ENCODE results near the gene IQGAP2.
A peak's percentile ranks its signal among the peaks of the same experiment; 100 is the strongest.

Gene IQGAP2

DNA sequence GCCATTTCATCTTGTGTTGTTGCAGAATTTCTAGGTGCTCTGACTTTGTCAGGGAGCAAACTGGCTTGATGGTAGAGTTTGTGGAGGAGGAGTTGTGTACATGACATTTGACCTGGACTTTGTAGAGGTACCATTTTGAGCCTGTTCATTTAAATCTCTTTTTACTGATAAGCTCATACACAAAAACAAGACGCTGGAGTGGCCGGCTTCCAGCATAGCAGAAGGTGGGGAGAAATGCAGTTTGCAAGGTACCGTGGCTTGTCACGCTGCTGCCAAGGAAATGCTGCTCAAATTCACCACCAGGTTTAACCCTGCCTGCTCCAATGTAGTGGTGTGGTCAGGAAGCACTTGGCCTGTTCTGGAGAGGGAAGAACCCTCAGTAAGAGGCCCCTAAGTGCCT lies 18.9 kb upstream of the IQGAP2 start:
- DNase-seq = peak in 1 of 6 experiments; percentile 13

GRCh38 chr5:76384705-76385104 lies 18.4 kb upstream of the IQGAP2 start:
- DNase-seq = peak in 2 of 6 experiments; percentile 19 to 21

- DNase-seq = no peak
Observed at GRCh38 chr5:76385540-76385939, 17.5 kb upstream of the IQGAP2 start.

DNA sequence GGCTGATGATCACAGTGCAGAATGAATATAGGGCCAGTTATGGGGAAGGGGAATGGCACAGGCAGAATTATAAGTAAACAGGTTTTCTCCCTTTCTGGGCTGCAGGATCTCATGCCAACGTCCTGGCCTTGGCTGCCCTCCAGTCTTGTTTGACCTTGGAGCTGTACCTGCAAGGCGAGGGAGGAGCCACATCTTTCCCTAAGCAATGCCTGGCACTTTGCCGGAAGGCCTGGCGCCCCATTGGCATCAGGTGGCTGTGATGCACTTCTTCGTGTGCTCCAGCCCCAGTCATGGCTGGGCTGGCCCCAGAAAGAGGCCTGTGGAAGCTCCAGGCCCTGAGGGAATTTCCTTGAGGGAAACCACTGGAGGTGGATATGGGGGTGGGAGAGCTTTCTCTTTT lies 16.7 kb upstream of the IQGAP2 start:
- DNase-seq = no peak

DNA sequence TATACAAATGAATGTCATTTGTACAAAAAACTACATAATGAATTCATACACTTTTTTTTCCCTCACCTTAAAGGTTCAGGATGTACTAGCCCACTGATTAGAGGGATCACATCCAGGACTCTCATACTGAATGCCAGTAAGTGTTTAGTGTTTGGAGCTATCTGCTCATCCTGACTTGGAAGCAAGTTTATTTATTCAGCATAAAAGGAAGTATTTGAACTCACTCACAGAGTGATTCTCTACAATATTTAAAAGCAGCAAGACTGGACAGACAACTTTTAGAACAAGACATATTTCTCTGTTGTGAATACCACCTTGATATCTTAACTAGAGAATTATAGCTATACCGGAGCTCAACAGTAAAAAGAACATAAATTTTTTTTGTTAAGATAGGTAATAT lies 14.8 kb upstream of the IQGAP2 start:
- no peak for DNase-seq

GRCh38 chr5:76388791-76389512 lies 14.1 kb upstream of the IQGAP2 start:
- DNase-seq = no peak

GRCh38 chr5:76389513-76390154 lies 13.5 kb upstream of the IQGAP2 start:
- no peak for DNase-seq

DNA sequence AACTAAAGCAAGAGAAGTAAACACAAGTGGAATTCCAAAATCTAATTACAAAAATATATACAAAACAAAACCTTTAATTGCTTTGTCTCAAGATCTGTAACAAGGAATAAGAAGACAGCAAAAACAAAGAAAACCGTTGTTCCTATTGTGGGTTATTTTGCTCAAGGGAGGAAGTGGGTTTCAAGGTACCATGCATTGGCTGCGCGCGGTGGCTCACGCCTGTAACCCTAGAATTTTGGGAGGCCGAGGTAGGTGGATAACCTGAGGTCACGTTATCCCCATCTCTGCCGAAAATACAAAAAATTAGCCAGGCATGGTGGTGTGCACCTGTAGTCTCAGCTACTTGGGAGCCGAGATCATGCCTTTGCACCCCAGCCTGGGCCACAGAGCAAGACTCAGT lies 12.1 kb upstream of the IQGAP2 start:
- DNase-seq = peak in 3 of 6 experiments; percentile 14 to 52 (median 34)

DNA sequence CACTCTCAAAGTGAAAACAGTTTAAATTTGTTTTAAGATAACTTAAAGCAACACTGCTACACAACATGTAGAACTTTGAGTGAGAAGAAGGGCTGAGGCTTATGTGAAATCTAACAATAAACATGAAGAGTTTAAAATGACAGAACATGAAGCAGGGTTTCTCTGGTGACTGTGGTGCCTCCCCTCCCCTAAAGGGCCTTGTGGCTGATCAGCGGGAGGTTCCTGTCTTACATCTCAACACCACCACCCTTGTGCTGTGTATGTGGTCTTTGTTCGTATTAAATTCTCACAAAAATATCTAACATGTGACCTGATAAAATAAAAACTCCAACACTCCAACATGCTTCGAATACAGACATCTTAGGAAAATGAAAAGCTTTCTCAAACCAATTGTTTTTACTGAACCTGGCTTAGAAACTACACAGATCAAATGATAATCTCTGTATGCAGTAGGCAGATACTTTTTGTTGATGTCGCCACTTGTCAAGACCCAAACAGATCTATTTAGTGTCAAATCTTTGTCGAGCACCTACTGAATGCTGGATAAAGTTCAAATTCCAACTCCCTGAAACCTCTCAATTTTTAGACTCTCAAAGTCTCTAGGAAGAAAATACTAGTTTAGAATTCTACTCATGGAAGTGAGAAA lies 9.9 kb upstream of the IQGAP2 start:
- peak in 3 of 6 experiments; percentile 8 to 41 (median 37) for DNase-seq

GRCh38 chr5:76397200-76397599 lies 5.9 kb upstream of the IQGAP2 start:
- no peak for DNase-seq

DNA sequence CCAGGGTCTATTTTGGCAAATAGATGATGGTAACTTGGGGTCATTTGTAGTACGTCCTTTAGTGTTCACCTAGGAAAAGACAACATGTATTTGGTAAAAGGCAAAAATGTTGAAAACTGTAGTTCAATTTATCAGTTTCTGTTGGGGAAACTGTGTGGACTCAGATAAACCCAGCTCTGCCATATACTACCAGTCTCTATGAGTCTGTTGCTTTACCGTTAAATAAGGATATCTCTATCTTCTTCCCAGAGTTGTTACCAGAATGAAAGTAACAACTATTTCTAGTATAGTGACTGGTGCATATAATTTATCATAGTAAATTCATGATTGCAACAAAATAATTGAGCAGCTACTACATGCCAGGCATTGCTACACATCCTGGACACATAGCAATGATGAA lies 3.8 kb upstream of the IQGAP2 start:
- no peak for DNase-seq

DNA sequence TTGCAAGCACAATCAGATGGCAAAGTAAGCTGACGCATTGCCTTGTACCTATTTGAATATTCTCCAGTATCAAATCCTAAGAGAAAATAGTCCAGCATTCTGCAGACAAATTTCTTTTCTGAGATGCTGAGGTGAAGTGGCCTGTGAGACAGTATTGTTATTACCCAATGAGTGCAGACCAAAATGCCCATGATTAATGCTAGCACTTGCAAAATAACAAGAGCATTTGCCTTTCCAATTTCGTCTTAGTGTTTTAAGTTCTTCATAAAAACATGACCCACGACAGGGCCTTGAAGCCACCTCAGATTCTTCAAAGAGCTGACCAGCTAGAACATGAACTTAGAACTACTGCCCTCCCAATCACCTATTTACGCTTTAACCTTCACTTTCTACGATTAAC lies 2.6 kb upstream of the IQGAP2 start:
- DNase-seq = no peak

DNA sequence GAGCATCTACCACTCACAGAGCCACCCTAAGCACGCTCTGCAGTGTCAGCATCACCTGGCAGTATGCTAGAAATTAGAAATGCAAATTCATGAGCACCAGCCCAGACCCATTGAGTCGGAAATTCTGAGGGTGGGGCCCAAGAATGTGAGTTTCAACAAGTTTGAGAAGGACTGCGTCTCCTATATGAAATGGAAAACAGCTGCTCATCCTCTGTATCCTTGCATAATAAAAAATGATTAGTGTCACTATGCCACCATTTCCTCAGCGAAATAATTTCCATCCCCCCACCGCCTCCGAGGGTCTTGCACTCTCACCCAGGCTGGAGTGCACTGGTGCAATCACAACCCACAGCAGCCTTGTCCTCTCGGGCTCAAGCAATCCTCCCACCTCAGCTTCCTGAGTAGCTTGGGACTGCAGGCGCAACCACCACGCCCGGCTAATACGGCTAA lies 1.3 kb upstream of the IQGAP2 start:
- peak in 1 of 6 experiments; percentile 23 for DNase-seq

- DNase-seq = peak in 4 of 6 experiments; percentile 69 to 94 (median 74)
Observed at GRCh38 chr5:76402251-76402885, 717 bp upstream of the IQGAP2 start.

DNA sequence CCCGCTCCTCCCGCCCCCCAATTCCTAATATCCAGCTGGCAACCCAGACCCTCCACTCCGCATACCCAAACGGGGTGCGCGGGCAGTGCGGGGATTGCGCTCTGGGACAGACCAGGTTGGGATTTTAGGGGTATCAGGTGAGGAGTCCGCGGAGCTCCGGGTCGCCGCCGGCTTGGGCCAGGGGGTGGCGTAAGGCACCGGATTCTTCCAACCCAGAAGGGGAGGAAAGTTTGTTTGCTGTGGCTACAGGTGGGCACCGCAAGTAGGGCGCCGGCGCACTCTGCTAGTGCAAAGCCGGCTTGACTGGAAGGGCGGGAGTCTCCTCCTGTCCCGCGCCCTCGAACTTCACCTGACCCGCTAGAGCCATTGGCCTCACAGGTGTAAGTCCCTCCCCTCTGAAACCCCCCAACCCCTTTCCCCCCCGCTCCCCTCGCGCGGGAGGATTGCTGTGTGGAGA lies 709 bp downstream of the IQGAP2 start:
- DNase-seq = peak; percentile 52 to 77 (median 64)

- peak; percentile 43 to 85 (median 64) for DNase-seq
Observed at GRCh38 chr5:76404223-76405211, 1.4 kb downstream of the IQGAP2 start.

DNA sequence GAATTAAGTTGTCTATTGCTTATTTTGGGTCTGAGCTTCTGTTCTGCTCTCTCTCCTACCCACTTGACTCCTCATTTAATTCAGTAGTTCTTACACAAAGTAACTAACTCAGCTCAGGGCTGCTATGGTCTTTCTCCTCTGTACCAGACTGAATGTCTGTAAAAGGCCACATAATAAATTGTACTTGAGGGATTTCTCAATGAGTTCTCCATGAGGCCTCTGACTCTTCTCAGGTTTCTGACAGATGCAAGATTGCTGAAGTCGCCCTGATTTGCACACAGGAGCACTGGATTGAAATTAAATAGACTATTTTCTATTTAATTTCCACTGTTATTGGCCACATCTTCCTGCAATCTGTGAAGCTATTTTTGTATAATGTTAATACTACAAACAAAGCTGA lies 2.9 kb downstream of the IQGAP2 start:
- no peak for DNase-seq

- DNase-seq = no peak
Observed at GRCh38 chr5:76406673-76407072, 3.6 kb downstream of the IQGAP2 start.

GRCh38 chr5:76408104-76408654 lies 5.1 kb downstream of the IQGAP2 start:
- no peak for DNase-seq

DNA sequence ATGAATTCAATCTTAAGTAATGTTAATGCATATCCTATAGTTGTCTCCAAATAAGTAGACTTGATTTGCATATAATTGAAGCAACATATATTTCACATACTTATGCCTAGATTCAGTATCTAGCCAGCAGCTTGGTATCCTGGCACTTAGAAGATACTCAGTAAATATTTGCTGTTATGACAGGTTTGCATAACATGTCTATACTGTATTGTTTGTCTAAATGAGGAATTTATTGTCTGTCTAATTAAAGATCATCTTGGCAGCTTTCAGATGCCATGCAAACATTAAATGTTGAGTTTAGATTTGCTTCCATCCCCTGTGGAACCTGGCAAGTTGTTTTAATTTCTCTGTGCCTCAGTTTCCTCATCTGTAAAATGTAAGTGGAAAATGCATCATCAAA lies 9.4 kb downstream of the IQGAP2 start:
- DNase-seq = no peak

DNA sequence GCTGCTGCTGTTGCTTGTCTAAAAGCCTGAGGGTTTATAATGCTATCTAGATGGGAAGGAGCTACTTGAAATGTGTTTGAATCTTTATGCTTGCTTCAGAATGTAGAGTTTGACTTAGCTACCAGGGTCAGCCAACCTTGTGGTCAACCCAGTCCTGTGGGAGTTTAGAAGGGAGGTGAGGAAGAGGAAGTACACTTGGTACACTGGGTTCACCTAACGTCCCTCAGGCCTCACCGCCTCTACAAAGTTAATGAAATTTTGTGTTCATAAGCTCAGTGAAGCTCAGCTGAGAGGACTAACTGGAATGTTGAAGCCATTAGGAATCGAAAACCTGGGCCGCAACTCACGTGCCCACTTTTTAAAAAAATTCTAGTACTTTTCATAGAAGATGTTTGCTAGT lies 10.7 kb downstream of the IQGAP2 start:
- DNase-seq = no peak

DNA sequence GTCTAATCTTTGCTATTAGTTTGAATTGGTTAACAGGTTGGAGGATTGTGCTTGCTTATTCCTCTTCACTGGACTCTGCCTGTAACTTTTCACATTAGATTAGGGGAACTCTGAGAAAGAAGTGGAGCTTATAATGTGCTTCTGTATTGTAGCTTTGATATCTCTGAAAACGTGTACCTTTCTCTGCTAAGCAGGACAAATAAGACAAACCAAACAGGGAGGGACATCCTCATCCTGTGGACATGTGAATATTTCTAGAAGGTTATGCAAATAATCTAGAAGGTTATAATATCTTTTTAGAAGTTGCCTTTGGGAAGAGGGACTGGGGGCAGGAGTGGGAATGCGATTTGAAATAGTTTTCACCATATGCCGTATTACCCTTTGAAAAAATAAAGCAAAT lies 11.7 kb downstream of the IQGAP2 start:
- DNase-seq = no peak

All from stimulated activated naive CD4-positive, alpha-beta T cell (primary cell).